NOMO-1 treated with dmso at 0.1 percent for 144 hours (cell line): ENCODE results near the gene CDCP2.
"Not testable (repeated sequence)": the region's sequence is repeated elsewhere in the genome, so short reads cannot be mapped to it uniquely, and the experiment has no call there.

Experiments
- DNase-seq: peaks from one replicate; lab custom pipeline; 2025; ENCODE audit not compliant: unreplicated experiment; lab: John Stamatoyannopoulos, UW

Gene CDCP2

DNA sequence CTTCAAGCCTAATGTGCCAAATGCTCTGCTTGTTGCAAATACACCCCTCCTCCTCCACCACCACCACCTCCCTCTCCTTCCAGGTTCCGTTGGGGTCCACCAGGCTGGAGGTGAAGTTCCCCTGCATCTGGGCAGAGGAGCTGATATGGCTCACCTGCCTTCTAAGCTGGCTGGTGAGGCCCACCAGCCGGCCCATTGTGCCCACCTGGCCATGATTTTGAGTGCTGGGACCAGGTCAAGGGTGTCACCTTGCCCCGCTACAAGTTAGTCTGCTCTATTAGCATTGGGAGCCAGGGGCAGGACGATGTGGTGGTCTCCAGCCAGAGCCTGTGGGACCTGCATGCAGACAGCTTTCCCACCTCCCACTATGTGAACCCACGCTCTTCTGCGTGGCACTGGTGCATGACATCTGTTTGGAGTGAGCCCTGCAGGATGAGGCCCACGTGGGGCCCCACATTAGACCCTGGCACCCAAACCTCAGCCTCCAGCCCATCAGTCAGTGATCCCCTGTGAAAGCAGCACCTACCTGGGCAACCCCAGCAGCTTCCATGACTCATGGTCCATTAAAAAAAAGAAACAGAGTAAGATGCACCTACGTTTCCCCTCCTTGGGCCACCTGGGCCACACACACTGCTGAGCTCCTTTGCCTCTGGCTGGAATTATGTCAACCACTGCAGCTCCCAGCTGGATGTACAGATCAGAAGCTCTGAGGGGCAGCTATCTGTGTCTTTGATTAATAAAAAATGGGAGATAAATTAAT lies 15.6 kb upstream of the CDCP2 start:
- no peak for DNase-seq

DNA sequence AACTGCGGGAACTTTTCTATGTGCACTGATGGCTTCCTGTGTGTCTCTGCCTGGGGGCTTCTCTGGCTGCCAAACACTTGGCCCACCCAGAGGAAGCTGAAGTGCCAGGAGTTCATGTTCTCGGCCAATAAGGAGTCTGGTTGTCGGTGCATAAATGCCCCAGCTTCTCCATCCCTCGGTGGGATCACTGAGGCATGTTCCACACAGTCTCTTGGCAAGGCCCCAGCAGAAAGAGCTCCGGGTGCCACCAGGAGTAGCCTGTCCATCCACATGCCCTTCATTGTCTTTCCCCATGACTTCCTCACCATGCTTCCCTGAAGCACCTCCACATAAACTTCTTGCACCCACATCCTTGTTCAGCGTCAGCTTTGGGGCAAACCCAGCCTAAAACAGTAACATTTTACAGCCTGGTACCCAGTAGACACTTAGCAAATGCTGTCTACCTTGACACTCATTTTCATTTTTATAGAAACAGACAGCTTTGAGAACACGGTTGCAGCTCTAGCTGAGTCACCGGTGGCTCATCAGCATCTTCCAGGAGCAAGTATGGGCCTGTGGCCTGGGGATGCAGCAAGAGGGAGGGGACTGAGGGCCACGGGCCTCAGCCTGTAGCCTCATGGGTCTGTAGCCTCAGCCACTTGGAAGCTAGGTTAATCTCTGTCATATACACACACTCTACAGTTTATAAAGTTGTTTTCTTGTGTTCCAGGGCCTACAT lies 14.8 kb upstream of the CDCP2 start:
- no peak for DNase-seq

DNA sequence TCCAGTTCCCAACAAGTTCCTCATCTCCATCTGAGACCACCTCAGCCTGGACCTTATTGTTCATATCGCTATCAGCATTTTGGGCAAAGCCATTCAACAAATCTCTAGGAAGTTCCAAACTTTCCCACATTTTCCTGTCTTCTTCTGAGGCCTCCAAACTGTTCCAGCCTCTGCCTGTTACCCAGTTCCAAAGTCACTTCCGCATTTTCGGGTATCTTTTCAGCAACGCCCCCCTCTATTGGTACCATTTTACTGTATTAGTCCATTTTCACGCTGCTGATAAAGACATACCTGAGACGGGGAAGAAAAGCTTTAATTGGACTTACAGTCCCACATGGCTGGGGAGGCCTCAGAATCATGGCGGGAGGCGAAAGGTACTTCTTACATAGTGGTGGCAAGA lies 13.6 kb upstream of the CDCP2 start:
- not testable (repeated sequence) for DNase-seq

DNA sequence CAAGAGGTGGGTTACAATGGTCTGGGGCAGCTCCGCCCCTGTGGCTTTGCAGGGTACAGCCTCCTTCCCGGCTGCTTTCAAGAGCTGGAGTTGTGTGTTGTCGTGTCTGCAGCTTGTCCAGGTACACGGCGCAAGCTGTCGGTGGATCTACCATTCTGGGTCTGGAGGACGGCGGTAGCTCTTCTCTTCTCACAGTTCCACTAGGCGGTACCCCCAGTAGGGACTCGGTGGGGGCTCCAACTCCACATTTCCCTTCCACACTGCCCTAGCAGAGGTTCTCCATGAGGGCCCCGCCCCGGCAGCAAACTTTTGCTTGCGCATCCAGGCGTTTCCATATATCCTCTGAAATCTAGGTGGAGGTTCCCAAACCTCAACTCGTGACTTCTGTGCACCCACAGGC lies 12.3 kb upstream of the CDCP2 start:
- DNase-seq, result no peak

DNA sequence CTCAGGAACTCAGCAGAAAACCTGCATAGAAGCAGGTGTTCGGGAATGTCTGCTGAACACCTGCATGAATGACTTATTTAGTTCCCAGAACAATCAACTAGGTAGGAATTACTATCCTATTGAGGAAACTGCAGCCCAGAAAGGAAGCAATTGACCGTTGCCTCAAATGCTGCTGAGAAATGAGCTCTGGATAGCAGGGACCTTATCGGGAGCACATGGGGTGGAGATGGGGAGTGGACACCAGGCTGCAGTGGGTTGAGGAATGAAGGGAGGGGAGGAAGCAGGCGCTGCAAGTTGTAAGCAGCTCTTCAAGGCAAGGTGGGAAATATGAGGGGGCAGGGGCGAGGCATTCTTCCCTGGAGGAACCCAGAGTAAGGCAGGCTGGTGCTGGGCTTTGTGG lies 10.8 kb upstream of the CDCP2 start:
- no peak for DNase-seq

DNA sequence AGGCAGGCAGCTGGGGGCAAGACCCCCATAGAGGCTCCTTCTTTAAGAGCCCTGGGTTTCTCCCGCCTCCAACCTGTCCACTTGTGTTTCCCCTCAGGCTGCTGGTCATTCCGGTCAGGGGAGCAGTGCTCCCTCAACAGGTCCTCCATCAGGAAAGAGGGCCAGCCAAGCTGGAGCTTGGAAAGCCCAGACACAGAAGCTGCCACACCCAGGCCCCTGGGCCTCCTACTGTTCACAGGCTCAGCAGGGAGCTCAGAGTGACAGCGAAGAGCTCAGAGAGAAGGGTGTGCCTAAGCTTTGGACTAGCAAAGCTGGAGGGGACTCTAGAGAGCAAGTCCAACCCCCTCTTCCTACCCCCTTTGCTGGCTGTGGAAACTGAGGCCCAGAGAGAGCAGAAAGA lies 10.3 kb upstream of the CDCP2 start:
- DNase-seq, result no peak

DNA sequence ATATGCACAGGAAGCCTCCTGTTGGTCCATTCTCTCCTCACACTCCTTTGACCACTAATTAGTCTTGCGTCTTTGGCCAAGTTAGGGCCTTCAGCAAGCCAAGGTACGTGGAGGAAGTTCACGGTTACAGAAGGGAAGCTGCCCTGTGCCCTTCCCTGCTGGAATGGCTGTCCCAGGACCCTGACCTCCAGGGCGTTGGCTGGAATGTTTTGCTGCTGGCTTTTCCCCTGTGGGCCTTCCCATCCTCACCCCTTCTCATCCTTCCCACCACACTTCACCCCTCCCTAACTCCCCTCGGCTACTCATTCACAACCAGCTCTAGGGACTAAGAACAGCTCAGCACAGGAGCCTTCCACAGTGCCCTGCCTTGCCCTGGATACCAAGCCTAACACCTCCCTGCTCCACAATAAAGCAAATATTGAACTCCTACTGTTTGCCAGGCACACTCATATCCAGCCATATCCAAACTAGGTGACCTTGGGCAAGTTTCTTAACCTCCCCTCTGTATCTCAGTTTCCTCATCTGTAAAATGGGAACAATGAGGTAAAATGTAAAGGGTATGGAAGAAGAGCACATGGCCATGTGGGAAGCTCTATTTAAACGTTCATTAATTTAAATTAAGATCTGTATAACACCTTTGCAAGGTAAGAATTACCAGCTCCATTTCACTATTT lies 8.8 kb upstream of the CDCP2 start:
- no peak for DNase-seq

DNA sequence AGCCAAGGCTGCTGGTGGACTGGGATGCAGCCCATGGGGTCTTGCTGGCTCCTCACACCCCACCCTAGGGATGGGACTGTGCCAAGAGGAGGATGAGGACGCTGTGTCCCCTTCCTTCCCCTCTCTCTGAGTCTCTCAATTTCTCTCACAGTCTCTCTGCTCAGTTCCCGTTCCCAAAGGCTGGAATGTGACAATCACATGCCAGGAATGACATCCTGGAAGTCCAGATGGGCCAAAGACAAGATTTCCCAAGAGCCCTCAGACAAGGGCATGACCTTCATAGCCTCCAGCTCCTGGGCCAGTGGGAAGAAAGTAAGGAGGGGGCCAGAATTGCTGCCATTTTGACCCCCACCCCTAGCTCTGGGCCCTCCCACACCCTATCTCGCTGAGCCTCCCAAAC lies 7.6 kb upstream of the CDCP2 start:
- DNase-seq, result no peak

DNA sequence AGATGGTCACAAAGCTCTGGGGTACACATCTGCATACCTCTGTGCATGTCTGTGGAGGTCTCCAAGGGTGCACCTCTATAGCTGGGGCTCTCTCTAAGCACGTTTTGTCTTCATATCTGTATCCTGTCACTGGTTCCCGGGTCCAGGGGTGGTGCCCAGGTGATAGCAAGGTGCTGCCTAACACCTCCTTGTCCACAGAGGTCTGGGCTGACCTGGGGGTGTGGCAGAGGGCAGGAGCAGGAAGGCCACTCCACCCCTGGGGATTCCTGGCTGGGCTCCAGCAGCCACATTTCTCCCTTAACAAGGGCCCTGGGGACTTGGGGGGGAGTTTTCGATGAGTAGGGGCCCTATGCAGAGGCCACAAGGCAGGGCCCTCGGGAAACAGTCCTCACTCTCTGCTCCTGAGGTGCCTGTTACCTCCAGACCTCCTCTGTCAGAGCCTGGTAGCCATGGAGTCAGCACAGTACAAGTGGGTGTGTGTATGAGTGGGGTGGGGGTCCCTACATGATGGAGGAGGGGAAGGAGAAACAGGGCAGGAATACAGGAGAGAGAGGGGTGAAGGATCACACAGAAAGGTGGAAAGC lies 7.0 kb upstream of the CDCP2 start:
- no peak for DNase-seq

DNA sequence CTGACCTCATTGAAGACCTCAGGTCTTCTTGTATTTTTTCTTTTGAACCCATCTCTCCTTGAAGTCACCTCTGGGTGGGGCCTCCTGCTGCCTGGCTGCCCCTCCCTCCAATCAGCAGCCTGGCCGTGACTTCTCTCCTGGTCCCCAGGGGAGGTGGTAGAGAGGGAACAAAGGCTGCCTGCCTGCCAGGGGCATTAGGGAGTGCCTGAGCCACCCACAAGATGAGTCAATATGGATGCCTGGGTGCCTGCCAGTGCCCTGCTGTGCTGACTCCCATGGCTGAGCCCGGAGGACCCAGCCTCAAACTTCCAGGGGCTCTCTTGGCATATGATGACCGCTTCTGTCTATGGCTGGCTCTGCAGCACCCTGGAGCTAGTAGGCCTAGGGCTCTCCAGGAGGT lies 5.3 kb upstream of the CDCP2 start:
- DNase-seq, result no peak

DNA sequence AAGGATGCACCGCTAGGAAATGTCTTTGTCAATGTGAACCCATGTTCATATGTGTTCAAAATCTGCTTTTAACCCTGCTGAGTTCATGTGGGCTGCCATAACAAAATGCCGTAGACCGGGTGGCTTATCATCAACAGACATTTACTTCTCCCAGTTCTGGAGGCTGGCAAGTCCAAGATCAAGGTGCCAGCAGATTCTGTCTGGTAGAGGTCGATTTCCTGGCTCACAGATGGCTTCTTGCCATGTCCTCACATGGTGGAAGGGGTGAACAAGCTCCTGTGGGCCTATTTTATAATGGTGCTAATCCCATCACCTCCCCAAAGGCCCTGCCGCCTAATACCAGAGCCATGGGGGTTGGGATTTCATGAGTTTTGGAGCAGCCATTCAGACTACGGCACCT lies 4.6 kb upstream of the CDCP2 start:
- DNase-seq, result no peak

DNA sequence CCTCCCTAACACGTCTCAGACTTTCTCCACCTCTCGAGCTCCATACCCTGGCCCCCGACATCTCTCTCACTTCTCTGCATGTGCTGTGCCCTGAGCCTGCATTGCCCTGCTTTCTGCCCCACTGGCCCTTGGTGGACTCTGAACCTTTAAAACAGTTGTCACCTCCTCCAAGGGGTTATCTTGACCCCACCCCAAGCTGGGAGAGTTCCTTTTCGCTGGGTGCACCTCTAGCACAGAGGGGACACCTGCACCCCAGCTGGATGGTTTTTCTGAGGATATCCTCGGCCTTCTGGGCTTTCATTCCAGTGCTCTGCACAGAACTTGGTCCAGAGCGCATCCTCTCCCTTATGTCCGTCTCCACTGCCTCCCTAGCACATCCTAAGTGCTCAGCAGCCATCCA lies 4.2 kb upstream of the CDCP2 start:
- no peak for DNase-seq

DNA sequence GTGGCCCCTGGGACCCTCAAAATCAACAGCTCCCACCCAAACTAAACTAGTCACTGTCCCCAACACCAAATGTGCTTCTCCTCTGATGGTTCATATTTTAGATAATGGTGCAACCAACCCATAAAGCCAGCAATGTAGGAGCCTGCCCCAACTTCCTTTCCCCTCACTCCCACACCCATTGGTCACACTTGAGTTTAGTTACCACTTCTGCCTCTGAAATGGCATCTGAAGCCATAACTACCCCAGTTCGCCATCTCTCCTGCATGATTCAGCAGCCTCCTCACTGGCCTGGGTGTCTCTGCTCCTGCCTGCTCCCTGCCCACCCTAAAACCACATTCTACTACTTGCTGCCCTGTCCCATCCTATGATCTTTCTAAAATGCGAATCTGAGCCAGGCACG lies 3.4 kb upstream of the CDCP2 start:
- no peak for DNase-seq

DNA sequence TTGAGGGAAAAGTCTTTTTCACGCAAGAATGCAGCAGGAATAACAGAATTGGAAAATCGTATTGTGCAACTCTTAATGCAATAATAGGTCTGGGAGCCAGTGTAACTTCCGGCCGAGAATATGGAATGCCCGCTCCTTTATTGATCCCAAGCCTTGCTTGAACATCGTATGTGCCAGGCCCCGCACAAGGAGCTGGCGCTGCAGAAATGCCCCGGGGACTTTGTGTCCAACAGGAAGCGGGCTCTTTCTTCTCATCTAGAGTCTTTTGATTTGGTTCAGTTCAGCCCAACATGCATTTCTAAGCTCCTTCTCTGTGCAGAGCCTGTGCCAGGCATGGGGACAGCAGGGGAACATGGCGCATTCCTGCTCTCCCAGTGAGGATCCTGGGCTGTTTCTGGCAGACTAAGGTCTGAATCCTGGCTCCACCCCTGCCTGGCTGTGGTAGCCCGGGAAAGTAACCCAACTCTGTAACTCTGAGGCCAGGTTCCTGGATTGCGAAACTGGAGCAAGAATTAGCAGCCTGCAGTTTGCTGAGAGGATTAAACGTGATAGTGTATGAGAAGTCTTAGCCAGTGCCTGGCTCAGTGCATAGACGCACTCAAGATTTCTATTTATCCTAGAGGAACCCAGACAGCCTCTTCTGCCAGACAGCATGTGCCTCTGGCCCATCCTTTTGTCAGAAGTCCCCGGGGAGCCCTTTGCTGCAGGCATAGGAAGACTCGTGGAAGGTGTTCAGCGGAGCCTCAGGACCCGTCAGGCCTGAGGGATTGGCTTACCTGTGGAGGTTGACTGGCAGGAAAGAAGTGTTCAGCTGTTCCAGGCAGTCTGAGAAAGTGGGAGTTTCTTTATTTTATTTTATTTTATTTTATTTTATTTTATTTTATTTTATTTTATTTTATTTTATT lies 987 bp upstream of the CDCP2 start:
- peak; percentile 13 for DNase-seq

DNA sequence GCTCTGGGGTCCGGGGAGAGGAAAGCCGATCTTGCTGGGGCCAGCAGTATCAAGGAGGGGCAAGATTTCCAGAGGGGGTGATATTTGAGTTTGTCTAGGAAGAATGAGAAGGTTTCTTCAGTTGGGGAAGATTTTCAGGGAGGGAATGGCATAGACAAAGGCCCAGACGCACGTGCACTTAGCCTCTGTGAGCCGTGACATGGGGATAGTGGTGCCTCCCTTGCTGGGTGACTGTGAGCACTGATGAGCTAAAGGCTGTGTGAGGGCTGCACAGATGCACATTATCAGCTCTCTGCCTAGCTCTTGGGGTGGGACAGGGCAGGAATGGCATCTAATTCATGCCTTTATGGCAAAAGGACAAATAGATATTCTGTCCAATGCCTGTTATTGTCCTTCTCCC lies 1.8 kb downstream of the CDCP2 start:
- no peak for DNase-seq

DNA sequence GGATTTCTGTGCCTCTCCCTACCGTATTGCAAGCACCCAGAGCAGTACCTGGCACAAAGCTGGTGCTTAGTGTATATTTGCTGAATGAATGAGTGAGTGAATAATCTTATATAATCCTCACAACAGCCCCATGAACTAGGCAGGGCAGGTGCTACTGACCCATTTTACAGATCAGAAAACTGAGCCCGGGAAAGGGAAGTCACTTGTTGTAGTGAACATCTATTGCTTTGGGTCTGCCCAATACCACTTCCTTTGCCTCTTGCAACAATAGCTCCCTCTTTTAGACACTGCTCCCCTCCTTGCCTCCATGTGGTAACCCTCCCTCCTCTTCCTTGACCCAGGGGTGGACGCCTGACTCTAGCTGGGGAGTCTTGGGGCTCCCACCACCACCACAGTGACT lies 3.1 kb downstream of the CDCP2 start:
- no peak for DNase-seq

DNA sequence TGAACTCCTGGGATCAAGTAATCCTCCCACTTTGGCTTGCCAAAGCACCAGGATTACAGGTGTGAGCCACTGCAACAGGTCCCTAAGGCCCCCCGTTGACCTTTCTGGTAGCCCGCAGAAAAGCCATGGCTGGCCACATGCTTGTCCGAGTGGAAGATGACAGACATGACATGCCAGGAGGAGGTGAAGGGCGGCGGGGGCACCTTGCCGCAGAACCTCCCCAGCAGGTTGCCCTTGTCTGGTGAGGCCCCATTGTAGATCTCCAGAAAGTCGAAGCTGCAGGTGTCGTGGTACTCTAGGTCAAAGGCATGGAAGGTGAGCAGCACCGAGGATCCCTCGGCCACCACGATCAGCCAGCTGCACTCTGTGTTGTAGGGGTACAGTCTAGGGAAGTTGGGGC lies 8.4 kb downstream of the CDCP2 start:
- DNase-seq, result no peak

DNA sequence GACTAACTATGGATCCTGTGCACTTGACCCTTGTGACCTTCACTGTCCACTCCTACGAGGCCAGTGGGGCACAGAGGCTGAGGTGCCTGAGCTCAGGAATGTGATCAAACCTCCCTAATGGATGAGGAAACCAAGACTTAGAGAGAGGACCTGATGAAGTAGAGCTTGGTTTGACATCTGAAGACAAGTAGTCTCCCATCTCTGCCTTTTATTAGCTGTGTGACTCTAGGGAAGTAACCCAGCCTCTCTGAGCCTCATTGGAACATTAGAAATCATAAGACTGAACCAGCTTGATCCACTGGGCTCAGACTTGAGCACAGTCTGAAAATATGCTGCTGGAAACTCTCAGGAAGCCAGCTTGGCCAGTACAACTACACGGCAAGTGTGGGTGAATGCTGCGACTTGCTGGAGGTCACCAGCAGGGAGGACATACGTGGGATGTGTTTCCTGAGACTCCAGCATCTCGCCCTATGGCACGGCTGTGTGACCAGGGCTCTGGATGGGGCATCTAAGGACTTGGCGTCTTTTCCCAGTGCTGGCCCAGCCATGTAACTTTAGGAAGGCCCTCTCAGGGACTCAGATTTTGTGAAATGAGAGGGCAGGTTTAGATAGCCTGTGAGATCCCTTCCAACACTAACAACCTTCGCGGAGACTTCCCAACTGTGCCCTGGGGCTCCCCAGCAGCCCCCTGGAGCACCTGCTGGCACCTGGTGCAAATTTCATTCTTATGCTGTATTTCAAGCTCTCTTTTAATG lies 10.5 kb downstream of the CDCP2 start:
- DNase-seq, result no peak

DNA sequence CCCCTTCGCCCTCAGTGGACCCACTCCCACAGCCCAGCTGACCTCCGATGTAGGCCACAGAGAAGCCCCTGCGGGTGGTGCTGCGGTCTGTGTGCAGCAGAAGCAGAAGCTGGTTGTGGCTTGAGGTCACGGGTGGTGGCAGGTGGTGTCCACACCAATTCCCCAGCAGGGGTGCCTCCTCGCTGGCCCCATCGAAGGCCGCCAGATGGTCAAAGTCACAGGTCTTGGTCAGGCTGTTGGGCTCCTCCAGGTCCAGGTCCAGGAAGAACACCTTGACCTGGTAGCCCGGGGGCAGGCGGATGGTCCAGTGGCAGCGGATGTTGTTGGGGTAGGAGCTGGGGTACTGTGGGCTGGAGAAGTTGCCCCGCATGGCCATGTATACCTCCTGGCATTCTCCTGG lies 13.1 kb downstream of the CDCP2 start:
- DNase-seq, result no peak

DNA sequence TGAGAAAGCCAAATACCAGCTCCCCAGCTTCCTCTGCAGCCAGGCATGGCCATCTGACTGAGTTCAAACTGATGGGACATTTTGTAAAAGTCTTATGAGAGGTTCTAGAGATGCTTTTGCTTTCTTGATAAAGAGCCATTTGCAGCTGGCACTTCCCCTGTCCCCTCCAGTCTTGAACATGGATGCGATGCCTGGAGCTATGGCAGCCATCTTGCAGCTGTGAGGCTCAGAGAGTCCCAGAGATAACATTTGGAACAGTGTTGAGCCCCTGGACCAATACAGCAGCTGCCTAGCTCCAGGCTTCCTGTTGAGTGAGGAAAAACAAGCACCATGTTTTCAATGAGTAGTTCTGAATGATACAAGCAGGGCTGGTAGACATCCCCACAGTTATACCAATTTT lies 13.8 kb downstream of the CDCP2 start:
- DNase-seq, result no peak
